ENCODE results near the gene SLC6A7. TPM values are rescaled to one million over a fixed set of nuclear protein-coding genes. Genes with fewer than 3 reads are reported as not detected.

SLC6A7 gene
- total RNA-seq, 4 donors from 2014 or later, result not detected

GRCh38 chr5:150167908-150168307 is 22.0 kb upstream of the SLC6A7 start:
- H3K36me3 ChIP-seq, result no peaks in the 10 kb centered on the region
- 81% methylated on average over 14 of the region's 14 CpGs for WGBS, 2 donors
- no peak for TF ChIP-seq EP300 (IDR thresholded peaks at IDR 0.05)
- TF ChIP-seq POLR2A (IDR thresholded peaks at IDR 0.05), result no peak
- no peak for TF ChIP-seq CTCF (IDR thresholded peaks at IDR 0.05)
- no peaks in the 10 kb centered on the region for H3K9me3 ChIP-seq
- no peak for DNase-seq (ENCODE audit: low spot score in 2 of 2)
- H3K27ac ChIP-seq, result peak overlapping the region in 1 of 4 donors; percentile 81
- H3K4me3 ChIP-seq, result peak overlapping the region in 1 of 4 donors; percentile 12
- peaks cover 0 to 16% of the 10 kb centered on the region in 2 donors for H3K27me3 ChIP-seq
- H3K4me1 ChIP-seq, result peaks cover 0 to 36% (median 0%) of the 10 kb centered on the region in 4 donors

- H3K9me3 ChIP-seq, result no peaks in the 10 kb centered on the region
- 51 to 53% methylated on average over 3 of the region's 3 CpGs for WGBS, 2 donors
- H3K36me3 ChIP-seq, result no peaks in the 10 kb centered on the region
- H3K27me3 ChIP-seq, result peaks cover 0 to 16% of the 10 kb centered on the region in 2 donors
- no peak overlapping the region for H3K27ac ChIP-seq
- H3K4me3 ChIP-seq, result no peak overlapping the region
- no peak for DNase-seq (ENCODE audit: low spot score in 2 of 2)
- TF ChIP-seq CTCF (IDR thresholded peaks at IDR 0.05) (no peak), POLR2A (IDR thresholded peaks at IDR 0.05) (no peak), EP300 (IDR thresholded peaks at IDR 0.05) (no peak)
- H3K4me1 ChIP-seq, result peaks cover 0 to 27% (median 0%) of the 10 kb centered on the region in 4 donors
These were observed 21.0 kb upstream of the SLC6A7 start for GRCh38 chr5:150168864-150169263.

DNA sequence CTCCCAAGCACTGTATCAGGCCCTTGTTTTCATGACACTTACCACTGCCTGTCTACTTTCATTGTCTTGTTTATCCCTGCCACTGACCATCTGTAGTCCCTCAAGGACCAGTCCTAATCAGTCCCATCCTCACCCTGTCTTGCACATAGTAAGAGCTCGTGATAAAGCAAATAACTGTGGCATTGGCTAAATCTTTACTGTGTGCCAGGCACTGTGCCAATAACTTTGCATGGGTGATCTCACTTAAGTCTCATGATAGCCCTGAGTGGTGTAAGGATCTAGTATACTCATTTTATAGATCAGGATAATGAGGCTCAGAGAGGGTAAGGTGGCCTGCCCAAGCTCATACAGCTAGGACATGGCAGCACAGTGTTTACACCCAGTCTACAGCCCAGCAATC is 17.7 kb upstream of the SLC6A7 start:
- no peak for DNase-seq (ENCODE audit: low spot score in 2 of 2)
- 63 to 81% methylated on average over 1 of the region's 1 CpG for WGBS, 2 donors
- Histone ChIP-seq H3K27ac (no peak overlapping the region), H3K36me3 (no peaks in the 10 kb centered on the region), H3K4me1 (peaks cover 0 to 23% (median 0%) of the 10 kb centered on the region in 4 donors), H3K27me3 (peaks cover 0 to 9% of the 10 kb centered on the region in 2 donors), H3K4me3 (no peak overlapping the region), H3K9me3 (no peaks in the 10 kb centered on the region)
- TF ChIP-seq CTCF (IDR thresholded peaks at IDR 0.05), result no peak
- no peak for TF ChIP-seq POLR2A (IDR thresholded peaks at IDR 0.05)
- no peak for TF ChIP-seq EP300 (IDR thresholded peaks at IDR 0.05)

DNA sequence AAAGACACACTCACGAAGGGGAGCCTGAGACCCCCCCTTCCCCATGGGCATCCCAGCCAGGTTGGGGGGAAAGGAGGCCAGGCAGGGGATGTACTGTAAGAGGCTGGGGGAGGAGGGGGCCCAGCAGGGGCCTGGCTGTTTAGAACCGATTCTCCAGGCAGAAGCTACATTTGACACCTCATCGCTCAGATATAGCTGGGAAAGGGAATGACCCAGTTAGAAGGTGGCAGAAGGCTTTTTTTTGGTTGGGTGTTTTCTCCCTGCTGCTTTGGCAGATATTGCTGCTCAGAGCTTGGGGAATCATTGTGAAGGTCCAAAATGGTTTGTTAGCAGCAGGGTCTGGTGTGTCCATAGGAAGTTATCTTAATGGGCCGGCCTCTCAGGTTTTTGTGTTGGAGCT is 17.3 kb upstream of the SLC6A7 start:
- DNase-seq (ENCODE audit: low spot score in 2 of 2), result no peak
- H3K4me1 ChIP-seq, result peaks cover 0 to 28% (median 0%) of the 10 kb centered on the region in 4 donors
- no peak for TF ChIP-seq CTCF (IDR thresholded peaks at IDR 0.05)
- TF ChIP-seq POLR2A (IDR thresholded peaks at IDR 0.05), result no peak
- no peak for TF ChIP-seq EP300 (IDR thresholded peaks at IDR 0.05)

GRCh38 chr5:150173161-150173560 is 16.7 kb upstream of the SLC6A7 start:
- peaks cover 0 to 28% (median 0%) of the 10 kb centered on the region in 4 donors for H3K4me1 ChIP-seq
- no peaks in the 10 kb centered on the region for H3K9me3 ChIP-seq
- no peaks in the 10 kb centered on the region for H3K27me3 ChIP-seq
- no peaks in the 10 kb centered on the region for H3K36me3 ChIP-seq
- no peak for DNase-seq (ENCODE audit: low spot score in 2 of 2)
- H3K27ac ChIP-seq, result no peak overlapping the region
- H3K4me3 ChIP-seq, result no peak overlapping the region
- 91 to 94% methylated on average over 3 of the region's 3 CpGs for WGBS, 2 donors
- no peak for TF ChIP-seq POLR2A (IDR thresholded peaks at IDR 0.05)
- TF ChIP-seq CTCF (IDR thresholded peaks at IDR 0.05), result no peak

More for the DNA sequence above, 17.3 kb upstream of the SLC6A7 start:
- Histone ChIP-seq H3K27ac (no peak overlapping the region), H3K9me3 (no peaks in the 10 kb centered on the region), H3K4me3 (no peak overlapping the region), H3K27me3 (peaks cover 0 to 5% of the 10 kb centered on the region in 2 donors), H3K36me3 (no peaks in the 10 kb centered on the region)
- WGBS, 2 donors, result 90 to 94% methylated on average over 4 of the region's 4 CpGs

Measured in tibial nerve (tissue), 4 donors.